ENCODE results near the gene SLC16A3. TPM values are rescaled to one million over a fixed set of nuclear protein-coding genes. Genes with fewer than 3 reads are reported as not detected.
A peak's percentile ranks its signal among the peaks of the same experiment; 100 is the strongest.
"Not testable (repeated sequence)": the region's sequence is repeated elsewhere in the genome, so short reads cannot be mapped to it uniquely, and the experiment has no call there.

Gene SLC16A3
- total and polyA plus RNA-seq, 8 donors: 13.0 to 149 (median 19.0) TPM

GRCh38 chr17:82204831-82205719, 23.8 kb upstream of the SLC16A3 start:
- no peak for ATAC-seq
- no peak for TF ChIP-seq CTCF (IDR thresholded peaks at IDR 0.05)
- Histone ChIP-seq H3K4me3 (no peak overlapping the region), H3K27ac (peak overlapping the region; percentile 73 to 84), H3K27me3 (no peaks in the 10 kb centered on the region), H3K9me3 (no peaks in the 10 kb centered on the region), H3K4me1 (peaks cover 10 to 21% of the 10 kb centered on the region in 2 donors), H3K36me3 (peaks cover 0 to 9% of the 10 kb centered on the region in 2 donors)
- intact Hi-C loops (cut with DNase I): no loop called here
- DNase-seq: no peak

GRCh38 chr17:82205720-82206508, 22.9 kb upstream of the SLC16A3 start:
- H3K4me3 ChIP-seq: peak overlapping the region in 1 of 2 donors; percentile 5
- peak overlapping the region; percentile 73 to 84 for H3K27ac ChIP-seq
- H3K9me3 ChIP-seq: no peaks in the 10 kb centered on the region
- peak; percentile 88 to 94 for TF ChIP-seq CTCF (IDR thresholded peaks at IDR 0.05)
- ATAC-seq: peak; percentile 97
- peak; percentile 32 to 94 (median 82) for DNase-seq
- H3K36me3 ChIP-seq: peaks cover 0 to 6% of the 10 kb centered on the region in 2 donors
- H3K27me3 ChIP-seq: no peaks in the 10 kb centered on the region
- intact Hi-C loops (cut with DNase I): no loop called here
- peaks cover 10 to 21% of the 10 kb centered on the region in 2 donors for H3K4me1 ChIP-seq

GRCh38 chr17:82210655-82211054, 18.2 kb upstream of the SLC16A3 start:
- intact Hi-C loops (cut with DNase I); H3K27ac ChIP-seq; H3K36me3 ChIP-seq; H3K27me3 ChIP-seq; DNase-seq; ATAC-seq; H3K4me3 ChIP-seq; H3K9me3 ChIP-seq: not testable (repeated sequence)
- H3K4me1 ChIP-seq: peaks cover 18 to 52% of the 10 kb centered on the region in 2 donors

- Histone ChIP-seq H3K27ac (peak within 1 kb of the TSS; percentile 82 to 98), H3K4me3 (peak within 1 kb of the TSS; percentile 78 to 84), H3K36me3 (no peaks in the 10 kb centered on the region), H3K9me3 (no peaks in the 10 kb centered on the region), H3K4me1 (peaks cover 25 to 58% of the 10 kb centered on the region in 2 donors), H3K27me3 (no peaks in the 10 kb centered on the region)
- intact Hi-C loops (cut with DNase I): no loop called here
- peak in 1 of 2 donors; percentile 28 for TF ChIP-seq CTCF (IDR thresholded peaks at IDR 0.05)
- peak; percentile 75 for ATAC-seq
- peak; percentile 73 to 97 (median 86) for DNase-seq
Measured at GRCh38 chr17:82212331-82213250, 16.3 kb upstream of the SLC16A3 start, which contains the start of gene CCDC57. CCDC57 (minus strand) TSS chr17:82212842; CDS start chr17:82201944, 10,898 bp downstream.

Measured in left lung (tissue), 10 donors.